Measurements from ENCODE around the gene MS4A2. TPM values are rescaled to one million over a fixed set of nuclear protein-coding genes. Genes with fewer than 3 reads are reported as not detected.

MS4A2 gene
- total RNA-seq (2021; fragmentation: NEBNext Ultra II Directional; extraction: Animal tissue kit (Norgen Biotek cat#: 25700)) = not detected in 2 replicates
- polyA plus RNA-seq (2011; rRNA removed) = not detected in 2 replicates
- polyA plus RNA-seq (2011; cell fraction: cytosol; rRNA removed) = not detected
- not detected for polyA plus RNA-seq (2011; cell fraction: nucleus; rRNA removed)
- polyA plus RNA-seq (2012, experiment 1 of 2) = not detected in 4 replicates
- not detected for polyA plus RNA-seq (2012, experiment 2 of 2)
- not detected for polyA plus RNA-seq (2013, experiment 1 of 2)
- not detected for polyA plus RNA-seq (2013, experiment 2 of 2)
- polyA minus RNA-seq (2011; rRNA and poly(A)+ RNA removed) = not detected in 2 replicates
- polyA minus RNA-seq (2011; cell fraction: cytosol; rRNA and poly(A)+ RNA removed) = not detected
- not detected for polyA minus RNA-seq (2011; cell fraction: nucleus; rRNA and poly(A)+ RNA removed)
- long read RNA-seq, experiment 1 = 0 reads
- long read RNA-seq, experiment 2 = 0 reads

GRCh38 chr11:60088364-60088763 lies at the start of gene MS4A2:
TSS of gene MS4A2 (plus strand) at chr11:60088664. CDS start at chr11:60088766, 102 bp downstream.
- H3K56ac ChIP-seq (replicated peaks; ENCODE audit: insufficient read length, low read depth, low read length) = no peak within 1 kb of the TSS
- FAIRE-seq (no peak), DNase-seq (ENCODE audit: low read depth in 1 of 2, low spot score in 2 of 2) (no peak)
- ChIA-PET CTCF (ENCODE audit: partially characterized antibody) (no interaction called here), POLR2A (ENCODE audit: partially characterized antibody) (no interaction called here)
- H4K20me1 ChIP-seq (replicated peaks in 1 of 2; ENCODE audit: control insufficient read depth in 1 of 2, insufficient read depth in 2 of 2, low read length in 2 of 2) = no peaks in the 10 kb centered on the region
- no peak within 1 kb of the TSS for H3K27ac ChIP-seq (ENCODE audit: low read depth, low read length)
- H3K14ac ChIP-seq (ENCODE audit: insufficient read length) = no peak within 1 kb of the TSS
- H3K4me1 ChIP-seq (replicated peaks in 1 of 4; ENCODE audit: control insufficient read depth in 3 of 4, insufficient read depth in 4 of 4, low read length in 3 of 4) = no peaks in the 10 kb centered on the region
- no peak within 1 kb of the TSS for H3K4ac ChIP-seq (replicated peaks; ENCODE audit: insufficient read length, low read depth, low read length)
- no peak within 1 kb of the TSS for H4K5ac ChIP-seq (ENCODE audit: insufficient read length, low read depth, low read length)
- no peak within 1 kb of the TSS for H2BK12ac ChIP-seq (ENCODE audit: low read depth, low read length)
- H3K18ac ChIP-seq (ENCODE audit: extremely low read depth, low read length) = no peak within 1 kb of the TSS
- H3K4me3 ChIP-seq (ENCODE audit: extremely low read depth in 1 of 4, insufficient read depth in 2 of 4, low read depth in 3 of 4, low read length in 4 of 4) = no peak within 1 kb of the TSS
- H2BK5ac ChIP-seq (ENCODE audit: low read depth, low read length) = no peak within 1 kb of the TSS
- no peak within 1 kb of the TSS for H2BK15ac ChIP-seq (ENCODE audit: low read length)
- no peak within 1 kb of the TSS for H3K4me2 ChIP-seq (ENCODE audit: insufficient read depth in 1 of 2, low read depth in 2 of 2, low read length in 2 of 2)
- no peaks in the 10 kb centered on the region for H3K27me3 ChIP-seq (replicated peaks in 1 of 4; ENCODE audit: control insufficient read depth in 3 of 4, extremely low read depth in 1 of 4, insufficient read depth in 3 of 4, low read length in 3 of 4)
- H3K36me3 ChIP-seq (ENCODE audit: control insufficient read depth in 2 of 4, insufficient read depth in 4 of 4, low read length in 3 of 4) = no peaks in the 10 kb centered on the region
- H3K9ac ChIP-seq (replicated peaks in 1 of 4; ENCODE audit: extremely low read depth in 1 of 4, low read depth in 3 of 4, low read length in 3 of 4) = no peak within 1 kb of the TSS
- no peaks in the 10 kb centered on the region for H3K9me3 ChIP-seq (ENCODE audit: insufficient read depth in 2 of 2, low read depth in 1 of 2, low read length in 1 of 2)
- H3K23ac ChIP-seq (ENCODE audit: insufficient read length) = no peak within 1 kb of the TSS
- H2AK5ac ChIP-seq (ENCODE audit: low read depth, low read length) = no peak within 1 kb of the TSS
- H3K79me2 ChIP-seq (ENCODE audit: control insufficient read depth in 1 of 2, insufficient read depth in 2 of 2, low read length in 2 of 2) = no peaks in the 10 kb centered on the region
- no peak within 1 kb of the TSS for H2BK20ac ChIP-seq (ENCODE audit: low read length)
- WGBS, 2 experiments (ENCODE audit: extremely low coverage in 1 of 2, insufficient coverage in 1 of 2, insufficient read length in 1 of 2, insufficient replicate concordance in 2 of 2, low coverage in 1 of 2, low lambda C conversion rate in 2 of 2, missing lambda C conversion rate in 1 of 2) = 100% methylated on average over 1 of the region's 1 CpG; no CpG with 5 or more reads in 1 of the 2 experiments
- H3K23me2 ChIP-seq (ENCODE audit: low read depth, low read length) = no peaks in the 10 kb centered on the region
- no peaks in the 10 kb centered on the region for H3K79me1 ChIP-seq (ENCODE audit: low read depth, low read length)
- H2BK120ac ChIP-seq (replicated peaks; ENCODE audit: low read depth, low read length) = no peak within 1 kb of the TSS
- no peak within 1 kb of the TSS for H4K8ac ChIP-seq (ENCODE audit: extremely low read depth, insufficient read depth, low read length)
- H4K91ac ChIP-seq (replicated peaks; ENCODE audit: insufficient read length, low read length) = no peak within 1 kb of the TSS
- H2AFZ ChIP-seq (ENCODE audit: low read length) = no peak within 1 kb of the TSS
- no peak for TF ChIP-seq RFX5 (IDR thresholded peaks at IDR 0.05; ENCODE audit: borderline replicate concordance, low read depth, low read length)
- no peak for TF ChIP-seq SIRT6 (IDR thresholded peaks at IDR 0.05; ENCODE audit: low read length)
- TF ChIP-seq HDAC2 (IDR thresholded peaks at IDR 0.05; ENCODE audit: borderline replicate concordance in 1 of 2, low read depth in 2 of 2, low read length in 2 of 2) = no peak
- no peak for TF ChIP-seq RNF2 (IDR thresholded peaks at IDR 0.05; ENCODE audit: borderline replicate concordance, low read depth, low read length, missing control alignments, poor library complexity, severe bottlenecking)
- TF ChIP-seq ASH2L (IDR thresholded peaks at IDR 0.05; ENCODE audit: low read length) = no peak
- TF ChIP-seq KDM5A (IDR thresholded peaks at IDR 0.05; ENCODE audit: low read length) = no peak
- TF ChIP-seq NRF1 (IDR thresholded peaks at IDR 0.05; ENCODE audit: low read depth, low read length) = no peak
- no peak for TF ChIP-seq MAX (IDR thresholded peaks at IDR 0.05)
- no peak for TF ChIP-seq TBP (IDR thresholded peaks at IDR 0.05; ENCODE audit: low read depth, low read length)
- TF ChIP-seq ATF3 (IDR thresholded peaks at IDR 0.05; ENCODE audit: insufficient read depth, low read depth, low read length) = no peak
- no peak for TF ChIP-seq PHF8 (conservative IDR thresholded peaks at IDR 0.05; ENCODE audit: low read depth, low read length)
- no peak for TF ChIP-seq KDM4A (IDR thresholded peaks at IDR 0.05; ENCODE audit: low read depth, low read length, severe bottlenecking)

Data from H1 (cell line).